OCI-LY1 (cell line): ENCODE data around the gene PRLH.

Source experiments
- CTCF ChIP-seq: fragments of 200-600 bp; sonication (generic), shearing (Covaris generic); IDR thresholded peaks from 2 replicates; pipeline ENCODE4 v1.5.1; 2017; ENCODE audit warnings: mild to moderate bottlenecking, antibody characterized with exemption, low read length, moderate library complexity, mixed read lengths
- EZH2 ChIP-seq: fragments of 200-600 bp; sonication (generic), shearing (Covaris generic); IDR thresholded peaks from 2 replicates; pipeline ENCODE4 v1.8.0; 2017; ENCODE audit warnings: borderline replicate concordance, mixed run types, mild to moderate bottlenecking, antibody characterized with exemption, low read length, moderate library complexity, mixed read lengths

- TF ChIP-seq EZH2: no peak
- no peak for TF ChIP-seq CTCF
These were observed 21.8 kb downstream of the PRLH start for GRCh38 chr2:237588044-237588696.
